Mesenchymal stem cell (in vitro differentiated cells and primary cell): ENCODE data around the gene UTP3.

Experiments
- DNase-seq: peaks from one replicate; pipeline ENCODE4 v3.0.0-alpha.2; 2013
- H2AFZ ChIP-seq: one replicate; pipeline ENCODE4 v1.6.1; 2013; ENCODE audit warnings: low read depth, mild to moderate bottlenecking, control low read depth, inconsistent platforms, low read length, moderate library complexity
- H2AK5ac ChIP-seq: 2 replicates; pipeline ENCODE4 v1.6.1; 2013; ENCODE audit warnings: low read length, moderate library complexity, mild to moderate bottlenecking, inconsistent platforms; ENCODE audit not compliant: severe bottlenecking
- H2BK120ac ChIP-seq: one replicate; pipeline ENCODE4 v1.6.1; 2013; ENCODE audit warnings: low read depth, mild to moderate bottlenecking, inconsistent platforms, low read length, moderate library complexity
- H2BK12ac ChIP-seq, 2 experiments: one replicate each; pipeline ENCODE4 v1.6.1; 2013; ENCODE audit warnings: inconsistent platforms in 2 of 2, low read length in 2 of 2, mild to moderate bottlenecking in 2 of 2, moderate library complexity in 2 of 2, control low read depth in 1 of 2
- H2BK15ac ChIP-seq: one replicate; pipeline ENCODE4 v1.6.1; 2013; ENCODE audit warnings: mild to moderate bottlenecking, low read depth, inconsistent platforms; ENCODE audit not compliant: poor library complexity, severe bottlenecking
- H2BK5ac ChIP-seq: 2 replicates; pipeline ENCODE4 v1.6.1; 2013; ENCODE audit warnings: low read depth, mild to moderate bottlenecking, low read length, control low read depth, inconsistent platforms; ENCODE audit not compliant: poor library complexity, severe bottlenecking
- H3K14ac ChIP-seq, 2 experiments: one replicate each; pipeline ENCODE4 v1.6.1; 2013; ENCODE audit warnings: inconsistent platforms in 2 of 2, low read length in 2 of 2, control low read depth in 1 of 2, mild to moderate bottlenecking in 1 of 2, moderate library complexity in 1 of 2
- H3K18ac ChIP-seq, 2 experiments: one replicate each; pipeline ENCODE4 v1.6.1; 2013; ENCODE audit warnings: inconsistent platforms in 2 of 2, low read length in 2 of 2, control low read depth in 1 of 2, low read depth in 1 of 2, mild to moderate bottlenecking in 1 of 2
- H3K23ac ChIP-seq, 2 experiments: one replicate each; pipeline ENCODE4 v1.6.1; 2013; ENCODE audit warnings: inconsistent platforms in 2 of 2, low read length in 2 of 2, mild to moderate bottlenecking in 2 of 2, moderate library complexity in 2 of 2, control low read depth in 1 of 2
- H3K27ac ChIP-seq: 2 replicates; pipeline ENCODE4 v1.5.1; 2013; ENCODE audit warnings: mild to moderate bottlenecking, moderate library complexity, low read length, control low read depth, inconsistent platforms; ENCODE audit not compliant: poor library complexity, severe bottlenecking
- H3K27me3 ChIP-seq, 2 experiments: 2 replicates each; pipeline versions ENCODE4 v1.6.1 to v1.7.0; 2013; ENCODE audit warnings: low read length in 2 of 2, mild to moderate bottlenecking in 2 of 2, moderate library complexity in 2 of 2, control low read depth in 1 of 2, inconsistent platforms in 1 of 2; ENCODE audit not compliant: control insufficient read depth in 1 of 2, insufficient read depth in 1 of 2
- H3K36me3 ChIP-seq, 2 experiments: 2 replicates each; pipeline versions ENCODE4 v1.6.1 to v1.7.0; 2013; ENCODE audit warnings: low read length in 2 of 2, control low read depth in 1 of 2, inconsistent platforms in 1 of 2, low read depth in 1 of 2, mild to moderate bottlenecking in 1 of 2; ENCODE audit not compliant: insufficient read depth in 2 of 2, control insufficient read depth in 1 of 2
- H3K4ac ChIP-seq, 2 experiments: one replicate each; pipeline ENCODE4 v1.6.1; 2013; ENCODE audit warnings: inconsistent platforms in 2 of 2, low read length in 2 of 2, mild to moderate bottlenecking in 2 of 2, moderate library complexity in 2 of 2, control low read depth in 1 of 2, low read depth in 1 of 2
- H3K4me1 ChIP-seq: 2 replicates; pipeline ENCODE4 v1.6.1; 2013; ENCODE audit warnings: low read depth, low read length, control low read depth; ENCODE audit not compliant: control insufficient read depth, insufficient read depth
- H3K4me2 ChIP-seq: 2 replicates; pipeline ENCODE4 v1.6.1; 2013; ENCODE audit warnings: low read length, mild to moderate bottlenecking, inconsistent platforms; ENCODE audit not compliant: poor library complexity, severe bottlenecking
- H3K4me3 ChIP-seq, 2 experiments: 2 replicates each; pipeline versions ENCODE4 v1.5.1 to v1.7.0; 2013; ENCODE audit warnings: low read length in 2 of 2, mild to moderate bottlenecking in 2 of 2, control low read depth in 1 of 2, low read depth in 1 of 2; ENCODE audit not compliant: insufficient read depth in 1 of 2
- H3K79me1 ChIP-seq: replicated peaks from 2 replicates; pipeline ENCODE4 v1.6.1; 2013; ENCODE audit warnings: mild to moderate bottlenecking, control low read depth, low read length, inconsistent platforms; ENCODE audit not compliant: poor library complexity, severe bottlenecking
- H3K9ac ChIP-seq: 2 replicates; pipeline ENCODE4 v1.7.0; 2013; ENCODE audit warnings: mild to moderate bottlenecking, low read length, moderate library complexity
- H3K9me3 ChIP-seq: 2 replicates; pipeline ENCODE4 v1.7.0; 2013; ENCODE audit warnings: mild to moderate bottlenecking, low read length; ENCODE audit not compliant: control insufficient read depth
- H4K8ac ChIP-seq: one replicate; pipeline ENCODE4 v1.6.1; 2013; ENCODE audit warnings: inconsistent platforms, mild to moderate bottlenecking, low read length, moderate library complexity
- H4K91ac ChIP-seq: one replicate; pipeline ENCODE4 v1.6.1; 2013; ENCODE audit warnings: mild to moderate bottlenecking, low read length, inconsistent platforms
- WGBS: methylation state at CpG from one replicate; pipeline ENCODE4 v1.1.7; 2013; ENCODE audit warnings: mixed read lengths; 5-methylcytosine and 5-hydroxymethylcytosine counted together

UTP3 gene

GRCh38 chr4:70676554-70677090 is 11.7 kb upstream of the UTP3 start:
- Histone ChIP-seq H3K4me3 (no peak overlapping the region), H3K4ac (no peak overlapping the region), H2AFZ (no peak overlapping the region), H3K9me3 (no peaks in the 10 kb centered on the region), H3K14ac (no peak overlapping the region), H4K8ac (no peak overlapping the region), H3K18ac (no peak overlapping the region), H3K4me1 (peaks cover 1% of the 10 kb centered on the region), H2BK12ac (no peak overlapping the region), H3K23ac (no peak overlapping the region), H3K9ac (no peak overlapping the region), H3K27me3 (no peaks in the 10 kb centered on the region), H2AK5ac (no peak overlapping the region), H3K36me3 (no peaks in the 10 kb centered on the region), H4K91ac (no peak overlapping the region), H2BK15ac (no peak overlapping the region), H3K79me1 (no peaks in the 10 kb centered on the region), H3K27ac (no peak overlapping the region), H2BK120ac (no peak overlapping the region), H3K4me2 (no peak overlapping the region), H2BK5ac (no peak overlapping the region)
- DNase-seq, result no peak
- 92% methylated on average over 6 of the region's 6 CpGs for WGBS

- H3K36me3 ChIP-seq, result no peaks in the 10 kb centered on the region
- H3K4ac ChIP-seq, result no peak overlapping the region
- WGBS, result no CpG with 5 or more reads among the region's 1 CpG
- H3K4me2 ChIP-seq, result no peak overlapping the region
- no peak overlapping the region for H2AFZ ChIP-seq
- no peaks in the 10 kb centered on the region for H3K79me1 ChIP-seq
- no peak overlapping the region for H2BK120ac ChIP-seq
- no peak overlapping the region for H4K91ac ChIP-seq
- no peak overlapping the region for H2BK12ac ChIP-seq
- H2BK15ac ChIP-seq, result no peak overlapping the region
- H2BK5ac ChIP-seq, result no peak overlapping the region
- no peaks in the 10 kb centered on the region for H3K27me3 ChIP-seq
- no peak overlapping the region for H4K8ac ChIP-seq
- no peak overlapping the region for H3K14ac ChIP-seq
- no peak for DNase-seq
- no peak overlapping the region for H3K9ac ChIP-seq
- H2AK5ac ChIP-seq, result no peak overlapping the region
- peaks cover 1% of the 10 kb centered on the region for H3K4me1 ChIP-seq
- no peak overlapping the region for H3K18ac ChIP-seq
- no peak overlapping the region for H3K4me3 ChIP-seq
- H3K9me3 ChIP-seq, result no peaks in the 10 kb centered on the region
- no peak overlapping the region for H3K27ac ChIP-seq
- H3K23ac ChIP-seq, result no peak overlapping the region
These were observed 9.8 kb upstream of the UTP3 start for GRCh38 chr4:70678383-70678999.

GRCh38 chr4:70680934-70681333 is 7.4 kb upstream of the UTP3 start:
- Histone ChIP-seq H2BK5ac (no peak overlapping the region), H3K27me3 (no peaks in the 10 kb centered on the region), H4K91ac (no peak overlapping the region), H3K4me1 (peaks cover under 1% of the 10 kb centered on the region), H3K23ac (no peak overlapping the region), H3K14ac (no peak overlapping the region), H3K27ac (no peak overlapping the region), H3K4me3 (no peak overlapping the region), H2BK15ac (no peak overlapping the region), H3K79me1 (no peaks in the 10 kb centered on the region), H3K36me3 (no peaks in the 10 kb centered on the region), H2BK120ac (no peak overlapping the region), H3K4ac (no peak overlapping the region), H2BK12ac (no peak overlapping the region), H3K18ac (no peak overlapping the region), H4K8ac (no peak overlapping the region), H2AK5ac (no peak overlapping the region), H3K4me2 (no peak overlapping the region), H3K9me3 (no peaks in the 10 kb centered on the region), H3K9ac (no peak overlapping the region), H2AFZ (no peak overlapping the region)
- no peak for DNase-seq

GRCh38 chr4:70681704-70682103 is 6.6 kb upstream of the UTP3 start:
- no peak overlapping the region for H4K8ac ChIP-seq
- no peaks in the 10 kb centered on the region for H3K9me3 ChIP-seq
- no peak overlapping the region for H4K91ac ChIP-seq
- no peaks in the 10 kb centered on the region for H3K4me1 ChIP-seq
- no peaks in the 10 kb centered on the region for H3K79me1 ChIP-seq
- DNase-seq, result no peak
- no peak overlapping the region for H3K23ac ChIP-seq
- H2AFZ ChIP-seq, result no peak overlapping the region
- H3K27ac ChIP-seq, result no peak overlapping the region
- no peak overlapping the region for H3K14ac ChIP-seq
- no peak overlapping the region for H2AK5ac ChIP-seq
- H2BK15ac ChIP-seq, result no peak overlapping the region
- H2BK120ac ChIP-seq, result no peak overlapping the region
- no peak overlapping the region for H3K4ac ChIP-seq
- H3K36me3 ChIP-seq, result no peaks in the 10 kb centered on the region
- no peak overlapping the region for H2BK12ac ChIP-seq
- no peak overlapping the region for H3K4me3 ChIP-seq
- H3K4me2 ChIP-seq, result no peak overlapping the region
- H3K9ac ChIP-seq, result no peak overlapping the region
- no peaks in the 10 kb centered on the region for H3K27me3 ChIP-seq
- H2BK5ac ChIP-seq, result no peak overlapping the region
- no peak overlapping the region for H3K18ac ChIP-seq
